Dendritic cell treated with granulocyte-macrophage colony-stimulating factor and Interleukin-4, amounts not matched to agents 40 ng/mL and 50 ng/mL, for 4 days (primary cell): ENCODE data around the gene KIF5A.

Experiments used
- H3K27ac Mint-ChIP-seq: one replicate; pipeline ENCODE4 v1.8.0; 2022; ENCODE audit warnings: mild to moderate bottlenecking, mixed read lengths
- H3K27me3 Mint-ChIP-seq: one replicate; pipeline ENCODE4 v1.8.0; 2022; ENCODE audit warnings: mild to moderate bottlenecking, mixed read lengths
- H3K36me3 Mint-ChIP-seq: one replicate; pipeline ENCODE4 v1.8.0; 2022; ENCODE audit warnings: low read depth, mixed read lengths
- H3K4me1 Mint-ChIP-seq: one replicate; pipeline ENCODE4 v1.8.0; 2022; ENCODE audit warnings: low read depth, mixed read lengths
- H3K4me3 Mint-ChIP-seq: one replicate; pipeline ENCODE4 v1.8.0; 2022; ENCODE audit warnings: mild to moderate bottlenecking, moderate library complexity, mixed read lengths
- H3K9me3 Mint-ChIP-seq: one replicate; pipeline ENCODE4 v1.8.0; 2022; ENCODE audit warnings: mixed read lengths
- intact Hi-C: fragments of 100-400 bp; cut with micrococcal nuclease; formaldehyde crosslinking; loops from one replicate; pipeline ENCODE4 v1.15.0; 2022

The KIF5A gene

GRCh38 chr12:57523706-57524614 lies 25.9 kb upstream of the KIF5A start:
- intact Hi-C loops = loop anchor here (1.0 kb wide), 2 partner anchors 23 to 48 kb away; partner anchors contain the start of gene DCTN2
- H3K4me3 Mint-ChIP-seq = peak overlapping the region; percentile 95
- H3K4me1 Mint-ChIP-seq = peaks cover 65% of the 10 kb centered on the region
- H3K27ac Mint-ChIP-seq = peak overlapping the region; percentile 98
- H3K27me3 Mint-ChIP-seq = no peaks in the 10 kb centered on the region
- H3K9me3 Mint-ChIP-seq = no peaks in the 10 kb centered on the region
- H3K36me3 Mint-ChIP-seq = peaks cover 73% of the 10 kb centered on the region

GRCh38 chr12:57524814-57525614 lies 24.8 kb upstream of the KIF5A start:
- Mint-ChIP-seq H3K4me3 (no peak overlapping the region), H3K27me3 (no peaks in the 10 kb centered on the region), H3K9me3 (no peaks in the 10 kb centered on the region), H3K27ac (peak overlapping the region; percentile 49), H3K36me3 (peaks cover 73% of the 10 kb centered on the region), H3K4me1 (peaks cover 58% of the 10 kb centered on the region)
- intact Hi-C loops = no loop called here

GRCh38 chr12:57525615-57526383 lies 24.0 kb upstream of the KIF5A start:
- no peaks in the 10 kb centered on the region for H3K9me3 Mint-ChIP-seq
- no peaks in the 10 kb centered on the region for H3K27me3 Mint-ChIP-seq
- peak overlapping the region; percentile 49 for H3K27ac Mint-ChIP-seq
- peaks cover 77% of the 10 kb centered on the region for H3K36me3 Mint-ChIP-seq
- H3K4me1 Mint-ChIP-seq = peaks cover 57% of the 10 kb centered on the region
- H3K4me3 Mint-ChIP-seq = no peak overlapping the region
- intact Hi-C loops = no loop called here

GRCh38 chr12:57526477-57527126 lies 23.2 kb upstream of the KIF5A start:
- Mint-ChIP-seq H3K36me3 (peaks cover 85% of the 10 kb centered on the region), H3K27ac (no peak overlapping the region)
- intact Hi-C loops = no loop called here

GRCh38 chr12:57527184-57527583 lies 22.7 kb upstream of the KIF5A start:
- no peak overlapping the region for H3K27ac Mint-ChIP-seq
- peaks cover 43% of the 10 kb centered on the region for H3K4me1 Mint-ChIP-seq
- no peak overlapping the region for H3K4me3 Mint-ChIP-seq
- H3K27me3 Mint-ChIP-seq = no peaks in the 10 kb centered on the region
- no peaks in the 10 kb centered on the region for H3K9me3 Mint-ChIP-seq
- intact Hi-C loops = no loop called here
- peaks cover 91% of the 10 kb centered on the region for H3K36me3 Mint-ChIP-seq

More at GRCh38 chr12:57526477-57527126, 23.2 kb upstream of the KIF5A start:
- Mint-ChIP-seq H3K4me3 (no peak overlapping the region), H3K9me3 (no peaks in the 10 kb centered on the region), H3K4me1 (peaks cover 49% of the 10 kb centered on the region), H3K27me3 (no peaks in the 10 kb centered on the region)

GRCh38 chr12:57528176-57528575 lies 21.7 kb upstream of the KIF5A start:
- Mint-ChIP-seq H3K9me3 (no peaks in the 10 kb centered on the region), H3K36me3 (peaks cover 97% of the 10 kb centered on the region), H3K27me3 (no peaks in the 10 kb centered on the region), H3K4me3 (no peak overlapping the region), H3K4me1 (peaks cover 38% of the 10 kb centered on the region), H3K27ac (no peak overlapping the region)
- intact Hi-C loops = no loop called here

GRCh38 chr12:57528831-57529555 lies 20.9 kb upstream of the KIF5A start:
- intact Hi-C loops = no loop called here
- Mint-ChIP-seq H3K4me1 (peaks cover 30% of the 10 kb centered on the region), H3K27me3 (no peaks in the 10 kb centered on the region), H3K9me3 (no peaks in the 10 kb centered on the region), H3K27ac (no peak overlapping the region), H3K4me3 (no peak overlapping the region), H3K36me3 (peaks cover 100% of the 10 kb centered on the region)

- H3K27me3 Mint-ChIP-seq = no peaks in the 10 kb centered on the region
- intact Hi-C loops = no loop called here
- no peaks in the 10 kb centered on the region for H3K9me3 Mint-ChIP-seq
Observed at GRCh38 chr12:57529831-57530230, 20.0 kb upstream of the KIF5A start.

GRCh38 chr12:57530396-57531142 lies 19.3 kb upstream of the KIF5A start:
- intact Hi-C loops = no loop called here
- no peaks in the 10 kb centered on the region for H3K9me3 Mint-ChIP-seq
- H3K4me3 Mint-ChIP-seq = no peak overlapping the region
- no peaks in the 10 kb centered on the region for H3K27me3 Mint-ChIP-seq
- no peak overlapping the region for H3K27ac Mint-ChIP-seq
- peaks cover 100% of the 10 kb centered on the region for H3K36me3 Mint-ChIP-seq
- peaks cover 18% of the 10 kb centered on the region for H3K4me1 Mint-ChIP-seq

More at GRCh38 chr12:57529831-57530230, 20.0 kb upstream of the KIF5A start:
- Mint-ChIP-seq H3K27ac (no peak overlapping the region), H3K36me3 (peaks cover 100% of the 10 kb centered on the region), H3K4me1 (peaks cover 25% of the 10 kb centered on the region), H3K4me3 (no peak overlapping the region)

GRCh38 chr12:57531836-57532235 lies 18.0 kb upstream of the KIF5A start:
- Mint-ChIP-seq H3K4me1 (peaks cover 5% of the 10 kb centered on the region), H3K27me3 (no peaks in the 10 kb centered on the region), H3K27ac (no peak overlapping the region), H3K9me3 (no peaks in the 10 kb centered on the region), H3K4me3 (no peak overlapping the region), H3K36me3 (peaks cover 100% of the 10 kb centered on the region)
- intact Hi-C loops = no loop called here

GRCh38 chr12:57533108-57533507 lies 16.7 kb upstream of the KIF5A start:
- intact Hi-C loops = no loop called here
- H3K4me1 Mint-ChIP-seq = peaks cover 4% of the 10 kb centered on the region
- peaks cover 100% of the 10 kb centered on the region for H3K36me3 Mint-ChIP-seq
- H3K9me3 Mint-ChIP-seq = no peaks in the 10 kb centered on the region
- no peak overlapping the region for H3K27ac Mint-ChIP-seq
- H3K27me3 Mint-ChIP-seq = no peaks in the 10 kb centered on the region
- H3K4me3 Mint-ChIP-seq = no peak overlapping the region

GRCh38 chr12:57534250-57534649 lies 15.6 kb upstream of the KIF5A start:
- no peak overlapping the region for H3K4me3 Mint-ChIP-seq
- H3K27ac Mint-ChIP-seq = no peak overlapping the region
- H3K27me3 Mint-ChIP-seq = no peaks in the 10 kb centered on the region
- intact Hi-C loops = no loop called here
- H3K4me1 Mint-ChIP-seq = peaks cover 8% of the 10 kb centered on the region
- peaks cover 100% of the 10 kb centered on the region for H3K36me3 Mint-ChIP-seq
- H3K9me3 Mint-ChIP-seq = no peaks in the 10 kb centered on the region
